HG03432 (cell line): ENCODE measurements around the gene MRM2.
A peak's percentile ranks its signal among the peaks of the same experiment; 100 is the strongest.

Experiments
- ATAC-seq: cut with Tn5 transposase; IDR thresholded peaks from one replicate; pipeline ENCODE4 v1.9.1; 2021; ENCODE audit warnings: mild to moderate bottlenecking, moderate library complexity; ENCODE audit not compliant: unreplicated experiment

MRM2 gene

GRCh38 chr7:2241580-2242540 is at the start of gene MRM2, which contains the start of gene NUDT1:
Gene MRM2, minus strand, starts transcription at chr7:2242205. Its CDS starts 36 bp downstream, at chr7:2242169.
Gene NUDT1, plus strand, starts transcription at chr7:2242226. Its CDS starts 2,349 bp downstream, at chr7:2244575.
- ATAC-seq: peak; percentile 73

GRCh38 chr7:2290877-2291276 is 48.9 kb upstream of the MRM2 start:
- no peak for ATAC-seq

- ATAC-seq: no peak
Measured at GRCh38 chr7:2289621-2290020, 47.6 kb upstream of the MRM2 start.

- ATAC-seq: peak; percentile 5
Measured at GRCh38 chr7:2289111-2289586, 47.1 kb upstream of the MRM2 start.

- peak; percentile 72 for ATAC-seq
Measured at GRCh38 chr7:2288503-2288902, 46.5 kb upstream of the MRM2 start.

GRCh38 chr7:2287745-2288144 is 45.7 kb upstream of the MRM2 start:
- peak; percentile 24 for ATAC-seq

GRCh38 chr7:2283074-2283473 is 41.1 kb upstream of the MRM2 start:
- ATAC-seq: no peak

GRCh38 chr7:2282185-2282751 is 40.3 kb upstream of the MRM2 start:
- no peak for ATAC-seq

GRCh38 chr7:2281541-2281940 is 39.5 kb upstream of the MRM2 start:
- no peak for ATAC-seq

- ATAC-seq: no peak
Measured at GRCh38 chr7:2280424-2280823, 38.4 kb upstream of the MRM2 start.

- no peak for ATAC-seq
Measured at GRCh38 chr7:2279896-2280295, 37.9 kb upstream of the MRM2 start.

- ATAC-seq: no peak
Measured at GRCh38 chr7:2278026-2278425, 36.0 kb upstream of the MRM2 start.

- no peak for ATAC-seq
Measured at GRCh38 chr7:2276107-2276506, 34.1 kb upstream of the MRM2 start.

GRCh38 chr7:2275101-2275500 is 33.1 kb upstream of the MRM2 start:
- no peak for ATAC-seq

GRCh38 chr7:2274666-2275065 is 32.7 kb upstream of the MRM2 start:
- no peak for ATAC-seq

GRCh38 chr7:2273866-2274265 is 31.9 kb upstream of the MRM2 start:
- ATAC-seq: no peak

- no peak for ATAC-seq
Measured at GRCh38 chr7:2272031-2272430, 30.0 kb upstream of the MRM2 start.

GRCh38 chr7:2271273-2272026 is 29.4 kb upstream of the MRM2 start:
- ATAC-seq: no peak

GRCh38 chr7:2270495-2270894 is 28.5 kb upstream of the MRM2 start:
- no peak for ATAC-seq

GRCh38 chr7:2269991-2270460 is 28.0 kb upstream of the MRM2 start:
- ATAC-seq: no peak
